Body of pancreas (tissue), 4 donors: ENCODE results near the gene ZNF181.

Experiments used
- CTCF ChIP-seq, 7 experiments: fragments of 450-650 bp in 4 of 7; fragments of 200-600 bp in 3 of 7; sonication (generic) in 3 of 7; IDR thresholded peaks; one replicate each; pipeline ENCODE4 v1.5.1; 2016 to 2019; ENCODE audit warnings: antibody characterized with exemption in 7 of 7
- POLR2A ChIP-seq, 3 donors: fragments of 450-650 bp; IDR thresholded peaks; one replicate each; pipeline ENCODE4 v1.6.1; 2016; ENCODE audit warnings: antibody characterized with exemption in 3 of 3, mild to moderate bottlenecking in 2 of 3

GRCh38 chr19:34744896-34745690 is 11.1 kb downstream of the ZNF181 start:
- TF ChIP-seq POLR2A (IDR thresholded peaks at IDR 0.05) (no peak), CTCF (IDR thresholded peaks at IDR 0.05) (no peak)
